MM.1S (cell line): Measurements from ENCODE around the gene EN2.

Experiments
- EZH2 ChIP-seq: fragments of 300-600 bp; sonication (generic); optimal IDR thresholded peaks from 2 replicates; pipeline ENCODE3; 2017; ENCODE audit warnings: low read depth, mild to moderate bottlenecking, antibody characterized with exemption, low read length, mixed read lengths
- EZH2phosphoT487 ChIP-seq: fragments of 300-600 bp; sonication (generic); IDR thresholded peaks from 2 replicates; pipeline ENCODE4 v1.6.1; 2018; ENCODE audit warnings: antibody characterized with exemption, low read length
- TF ChIP-seq, protein P1 (sequence below): fragments of 300-600 bp; sonication (generic); IDR thresholded peaks from 2 replicates; pipeline ENCODE4 v1.5.1; 2016; ENCODE audit warnings: antibody characterized with exemption, low read length, mixed read lengths

GRCh38 chr7:155425011-155425340, 33.0 kb upstream of the EN2 start:
- TF ChIP-seq, protein P1, sequence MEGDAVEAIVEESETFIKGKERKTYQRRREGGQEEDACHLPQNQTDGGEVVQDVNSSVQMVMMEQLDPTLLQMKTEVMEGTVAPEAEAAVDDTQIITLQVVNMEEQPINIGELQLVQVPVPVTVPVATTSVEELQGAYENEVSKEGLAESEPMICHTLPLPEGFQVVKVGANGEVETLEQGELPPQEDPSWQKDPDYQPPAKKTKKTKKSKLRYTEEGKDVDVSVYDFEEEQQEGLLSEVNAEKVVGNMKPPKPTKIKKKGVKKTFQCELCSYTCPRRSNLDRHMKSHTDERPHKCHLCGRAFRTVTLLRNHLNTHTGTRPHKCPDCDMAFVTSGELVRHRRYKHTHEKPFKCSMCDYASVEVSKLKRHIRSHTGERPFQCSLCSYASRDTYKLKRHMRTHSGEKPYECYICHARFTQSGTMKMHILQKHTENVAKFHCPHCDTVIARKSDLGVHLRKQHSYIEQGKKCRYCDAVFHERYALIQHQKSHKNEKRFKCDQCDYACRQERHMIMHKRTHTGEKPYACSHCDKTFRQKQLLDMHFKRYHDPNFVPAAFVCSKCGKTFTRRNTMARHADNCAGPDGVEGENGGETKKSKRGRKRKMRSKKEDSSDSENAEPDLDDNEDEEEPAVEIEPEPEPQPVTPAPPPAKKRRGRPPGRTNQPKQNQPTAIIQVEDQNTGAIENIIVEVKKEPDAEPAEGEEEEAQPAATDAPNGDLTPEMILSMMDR = no peak
- TF ChIP-seq EZH2 = no peak
- no peak for TF ChIP-seq EZH2phosphoT487
